GM21737 (cell line): ENCODE data around the gene FBXW7.

Experiments
- ATAC-seq: cut with Tn5 transposase; IDR thresholded peaks from one replicate; pipeline ENCODE4 v1.9.1; 2021; ENCODE audit warnings: mild to moderate bottlenecking, moderate library complexity; ENCODE audit not compliant: unreplicated experiment

FBXW7 gene

GRCh38 chr4:152294765-152295164 lies 241.1 kb downstream of the FBXW7 start:
- ATAC-seq = no peak

- ATAC-seq = no peak
Measured at GRCh38 chr4:152294331-152294730, 241.6 kb downstream of the FBXW7 start.

GRCh38 chr4:152293527-152293926 lies 242.4 kb downstream of the FBXW7 start:
- ATAC-seq = no peak

- no peak for ATAC-seq
Measured at GRCh38 chr4:152290366-152290921, 245.4 kb downstream of the FBXW7 start.

GRCh38 chr4:152289941-152290340 lies 246.0 kb downstream of the FBXW7 start:
- ATAC-seq = no peak

- no peak for ATAC-seq
Measured at GRCh38 chr4:152289541-152289940, 246.4 kb downstream of the FBXW7 start.

- no peak for ATAC-seq
Measured at GRCh38 chr4:152283801-152284470, 252.0 kb downstream of the FBXW7 start.

GRCh38 chr4:152281822-152282221 lies 254.1 kb downstream of the FBXW7 start:
- no peak for ATAC-seq

- no peak for ATAC-seq
Measured at GRCh38 chr4:152281211-152281610, 254.7 kb downstream of the FBXW7 start.

GRCh38 chr4:152279234-152279566 lies 256.7 kb downstream of the FBXW7 start:
- no peak for ATAC-seq

- no peak for ATAC-seq
Measured at GRCh38 chr4:152278505-152279233, 257.2 kb downstream of the FBXW7 start.

GRCh38 chr4:152278172-152278504 lies 257.8 kb downstream of the FBXW7 start:
- no peak for ATAC-seq

GRCh38 chr4:152277333-152277732 lies 258.6 kb downstream of the FBXW7 start:
- ATAC-seq = no peak

GRCh38 chr4:152273343-152273742 lies 262.5 kb downstream of the FBXW7 start:
- ATAC-seq = no peak
